ENCODE data around the gene SLC40A1. TPM values are rescaled to one million over a fixed set of nuclear protein-coding genes. Genes with fewer than 3 reads are reported as not detected.

Gene SLC40A1
- total RNA-seq, 2 donors from 2014 or later = 86.7 to 169 TPM

DNA sequence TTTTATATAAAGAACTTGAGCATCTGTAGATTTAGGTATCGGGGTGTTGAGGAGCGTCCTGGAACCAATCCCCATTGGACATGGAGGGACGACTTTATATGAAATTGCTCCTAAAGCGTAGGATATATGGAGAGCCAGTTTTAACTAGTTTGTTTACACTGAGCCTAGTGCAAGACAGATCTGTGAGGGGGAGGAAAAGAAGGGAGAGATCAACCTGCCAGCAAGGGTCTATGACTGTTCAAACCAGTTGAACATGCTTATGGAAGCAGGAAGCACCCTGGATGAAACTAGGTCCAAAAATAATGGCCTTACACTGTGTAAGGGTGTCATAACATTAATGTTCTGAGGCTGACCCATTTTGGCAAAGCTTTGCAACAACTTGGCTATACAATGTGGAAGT is 34.0 kb upstream of the SLC40A1 start:
- no peaks in the 10 kb centered on the region for H3K27me3 ChIP-seq (replicated peaks; ENCODE audit: insufficient read depth)
- no peaks in the 10 kb centered on the region for H3K4me1 ChIP-seq (replicated peaks)
- WGBS = 62% methylated on average over 4 of the region's 4 CpGs
- no peak overlapping the region for H3K4me3 ChIP-seq
- no peak overlapping the region for H3K27ac ChIP-seq
- intact Hi-C loops (cut with DNase I) = no loop called here
- DNase-seq (ENCODE audit: low spot score) = no peak
- no peak for TF ChIP-seq POLR2A (IDR thresholded peaks at IDR 0.05)
- TF ChIP-seq, protein P1, sequence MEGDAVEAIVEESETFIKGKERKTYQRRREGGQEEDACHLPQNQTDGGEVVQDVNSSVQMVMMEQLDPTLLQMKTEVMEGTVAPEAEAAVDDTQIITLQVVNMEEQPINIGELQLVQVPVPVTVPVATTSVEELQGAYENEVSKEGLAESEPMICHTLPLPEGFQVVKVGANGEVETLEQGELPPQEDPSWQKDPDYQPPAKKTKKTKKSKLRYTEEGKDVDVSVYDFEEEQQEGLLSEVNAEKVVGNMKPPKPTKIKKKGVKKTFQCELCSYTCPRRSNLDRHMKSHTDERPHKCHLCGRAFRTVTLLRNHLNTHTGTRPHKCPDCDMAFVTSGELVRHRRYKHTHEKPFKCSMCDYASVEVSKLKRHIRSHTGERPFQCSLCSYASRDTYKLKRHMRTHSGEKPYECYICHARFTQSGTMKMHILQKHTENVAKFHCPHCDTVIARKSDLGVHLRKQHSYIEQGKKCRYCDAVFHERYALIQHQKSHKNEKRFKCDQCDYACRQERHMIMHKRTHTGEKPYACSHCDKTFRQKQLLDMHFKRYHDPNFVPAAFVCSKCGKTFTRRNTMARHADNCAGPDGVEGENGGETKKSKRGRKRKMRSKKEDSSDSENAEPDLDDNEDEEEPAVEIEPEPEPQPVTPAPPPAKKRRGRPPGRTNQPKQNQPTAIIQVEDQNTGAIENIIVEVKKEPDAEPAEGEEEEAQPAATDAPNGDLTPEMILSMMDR (IDR thresholded peaks at IDR 0.05) = no peak
- no peak for TF ChIP-seq POLR2AphosphoS5 (IDR thresholded peaks at IDR 0.05)
- no peaks in the 10 kb centered on the region for H3K36me3 ChIP-seq
- H3K9me3 ChIP-seq = no peaks in the 10 kb centered on the region

DNA sequence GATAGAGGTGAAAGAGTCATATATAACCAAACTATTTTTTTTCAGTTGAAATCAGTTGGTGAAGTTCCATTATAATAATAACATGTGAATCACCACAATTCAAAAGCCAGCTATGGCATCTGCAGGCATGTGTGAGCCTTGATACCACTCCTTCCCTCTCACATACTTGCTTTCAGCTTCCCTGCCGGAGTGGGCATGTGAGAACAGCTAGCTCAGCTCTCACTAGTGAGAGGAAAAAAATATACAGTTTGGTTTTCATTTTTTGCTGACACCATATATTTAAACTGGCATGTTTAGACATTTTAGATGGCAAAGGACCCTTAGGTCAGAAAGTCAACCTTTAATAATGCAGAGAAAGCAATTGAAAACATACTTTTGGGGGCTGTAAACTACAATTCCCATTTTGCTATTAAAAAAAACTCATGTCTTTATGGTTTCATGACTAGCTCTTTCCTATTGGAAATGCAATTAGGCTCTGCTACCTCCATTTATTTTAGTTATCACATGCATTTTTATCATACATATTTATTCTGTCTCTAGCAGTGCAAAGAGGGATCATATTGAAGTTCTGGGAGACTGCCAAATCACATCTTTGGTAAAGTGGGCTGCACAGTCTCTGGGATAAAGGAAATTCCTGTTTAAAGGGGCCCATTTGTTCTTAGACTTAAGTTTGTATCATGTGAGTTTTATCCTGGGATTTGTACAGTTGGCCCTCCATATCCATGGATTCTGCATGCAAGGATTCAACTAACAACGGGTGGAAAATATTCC is 33.2 kb upstream of the SLC40A1 start:
- no peaks in the 10 kb centered on the region for H3K36me3 ChIP-seq
- intact Hi-C loops (cut with DNase I) = no loop called here
- no peak overlapping the region for H3K4me3 ChIP-seq
- no peak overlapping the region for H3K27ac ChIP-seq
- no peaks in the 10 kb centered on the region for H3K9me3 ChIP-seq
- TF ChIP-seq POLR2AphosphoS5 (IDR thresholded peaks at IDR 0.05) (no peak), POLR2A (IDR thresholded peaks at IDR 0.05) (no peak)
- TF ChIP-seq, protein P1 (IDR thresholded peaks at IDR 0.05) = no peak
- WGBS = 52% methylated on average over 2 of the region's 2 CpGs
- no peak for DNase-seq (ENCODE audit: low spot score)
- H3K27me3 ChIP-seq (replicated peaks; ENCODE audit: insufficient read depth) = no peaks in the 10 kb centered on the region
- H3K4me1 ChIP-seq (replicated peaks) = no peaks in the 10 kb centered on the region

DNA sequence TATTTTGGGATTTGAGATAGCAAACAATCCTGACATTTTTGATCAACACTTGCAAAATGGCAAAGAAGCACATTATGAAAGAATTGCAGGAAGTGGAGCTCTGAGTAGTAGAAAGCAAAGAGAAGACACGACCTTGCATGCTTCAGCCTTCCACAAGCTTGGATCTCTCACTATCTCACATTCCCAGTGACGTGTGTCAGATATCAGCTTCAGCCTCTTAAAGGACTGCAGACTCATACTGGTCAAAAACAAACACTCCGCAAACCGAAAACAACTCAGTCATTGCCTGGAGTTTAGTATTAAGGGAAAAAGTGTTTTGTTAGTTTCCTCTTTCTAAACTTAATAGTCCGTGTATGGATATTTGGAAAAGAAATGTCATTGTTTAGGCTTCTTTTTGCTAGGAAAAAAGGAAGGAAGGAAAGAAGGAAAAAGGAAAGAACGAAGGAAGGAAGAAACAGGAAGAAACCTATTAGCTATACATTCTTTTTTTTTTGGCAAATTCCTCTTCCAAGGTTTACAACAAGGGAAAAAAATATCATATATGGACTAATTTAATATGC is 32.6 kb upstream of the SLC40A1 start:
- intact Hi-C loops (cut with DNase I) = no loop called here
- DNase-seq (ENCODE audit: low spot score) = no peak
- no peaks in the 10 kb centered on the region for H3K4me1 ChIP-seq (replicated peaks)
- H3K36me3 ChIP-seq = no peaks in the 10 kb centered on the region
- WGBS = 42% methylated on average over 6 of the region's 6 CpGs
- no peaks in the 10 kb centered on the region for H3K9me3 ChIP-seq
- H3K27ac ChIP-seq = no peak overlapping the region
- no peak overlapping the region for H3K4me3 ChIP-seq
- TF ChIP-seq POLR2AphosphoS5 (IDR thresholded peaks at IDR 0.05) = no peak
- no peak for TF ChIP-seq POLR2A (IDR thresholded peaks at IDR 0.05)
- H3K27me3 ChIP-seq (replicated peaks; ENCODE audit: insufficient read depth) = no peaks in the 10 kb centered on the region

DNA sequence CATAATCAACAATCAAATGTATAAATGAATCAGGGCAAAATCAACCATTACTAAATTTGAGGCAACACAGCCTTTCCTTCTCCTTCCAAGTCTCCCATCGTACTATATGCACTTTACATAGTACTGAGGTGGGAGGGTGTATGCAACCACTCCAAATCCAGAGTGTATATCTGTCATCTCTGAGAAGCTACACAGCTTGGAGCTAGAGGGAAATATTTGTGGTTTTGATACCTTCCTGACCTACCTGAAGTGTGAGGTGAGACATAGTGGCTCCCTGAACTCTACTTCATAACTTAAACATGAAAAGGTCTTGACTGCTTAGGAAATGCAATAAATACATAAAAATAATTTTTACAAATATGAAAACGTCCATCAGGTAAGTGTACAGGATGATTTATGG is 30.1 kb upstream of the SLC40A1 start:
- Histone ChIP-seq H3K36me3 (no peaks in the 10 kb centered on the region), H3K9me3 (no peaks in the 10 kb centered on the region), H3K4me1 (replicated peaks) (no peaks in the 10 kb centered on the region), H3K27me3 (replicated peaks; ENCODE audit: insufficient read depth) (no peaks in the 10 kb centered on the region), H3K27ac (no peak overlapping the region), H3K4me3 (no peak overlapping the region)
- no peak for DNase-seq (ENCODE audit: low spot score)
- intact Hi-C loops (cut with DNase I) = no loop called here
- TF ChIP-seq POLR2AphosphoS5 (IDR thresholded peaks at IDR 0.05) (no peak), POLR2A (IDR thresholded peaks at IDR 0.05) (no peak)
- TF ChIP-seq, protein P1 (IDR thresholded peaks at IDR 0.05) = no peak
- 83% methylated on average over 2 of the region's 2 CpGs for WGBS

DNA sequence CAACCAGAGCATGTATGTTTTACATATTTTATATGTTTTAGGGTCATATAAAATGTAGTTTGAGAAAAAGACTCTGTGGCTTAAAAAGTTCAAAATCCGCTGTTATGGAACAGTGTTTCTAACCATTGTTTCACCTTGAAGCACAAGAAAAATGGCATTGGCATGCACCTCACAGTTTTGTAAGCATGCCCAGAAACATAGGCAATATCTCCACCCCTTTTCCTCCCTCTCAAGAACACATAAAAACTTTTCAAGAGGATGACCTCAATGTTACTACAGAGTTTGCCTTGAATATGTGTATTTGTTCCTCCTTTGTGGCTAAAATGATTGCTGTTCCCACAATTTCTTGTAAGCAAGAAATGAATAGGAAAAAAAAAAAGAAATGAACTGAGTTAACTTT is 29.3 kb upstream of the SLC40A1 start:
- 38% methylated on average over 1 of the region's 1 CpG for WGBS
- H3K36me3 ChIP-seq = no peaks in the 10 kb centered on the region
- TF ChIP-seq POLR2AphosphoS5 (IDR thresholded peaks at IDR 0.05) (no peak), POLR2A (IDR thresholded peaks at IDR 0.05) (no peak)
- TF ChIP-seq, protein P1 (IDR thresholded peaks at IDR 0.05) = no peak
- no peak overlapping the region for H3K4me3 ChIP-seq
- intact Hi-C loops (cut with DNase I) = no loop called here
- no peak overlapping the region for H3K27ac ChIP-seq
- DNase-seq (ENCODE audit: low spot score) = no peak
- no peaks in the 10 kb centered on the region for H3K27me3 ChIP-seq (replicated peaks; ENCODE audit: insufficient read depth)
- H3K4me1 ChIP-seq (replicated peaks) = no peaks in the 10 kb centered on the region
- no peaks in the 10 kb centered on the region for H3K9me3 ChIP-seq
